ENCODE data around the gene ENPP6. TPM values are rescaled to one million over a fixed set of nuclear protein-coding genes. Genes with fewer than 3 reads are reported as not detected.

Gene ENPP6
- total RNA-seq, 1 experiment from 2014 or later = not detected

DNA sequence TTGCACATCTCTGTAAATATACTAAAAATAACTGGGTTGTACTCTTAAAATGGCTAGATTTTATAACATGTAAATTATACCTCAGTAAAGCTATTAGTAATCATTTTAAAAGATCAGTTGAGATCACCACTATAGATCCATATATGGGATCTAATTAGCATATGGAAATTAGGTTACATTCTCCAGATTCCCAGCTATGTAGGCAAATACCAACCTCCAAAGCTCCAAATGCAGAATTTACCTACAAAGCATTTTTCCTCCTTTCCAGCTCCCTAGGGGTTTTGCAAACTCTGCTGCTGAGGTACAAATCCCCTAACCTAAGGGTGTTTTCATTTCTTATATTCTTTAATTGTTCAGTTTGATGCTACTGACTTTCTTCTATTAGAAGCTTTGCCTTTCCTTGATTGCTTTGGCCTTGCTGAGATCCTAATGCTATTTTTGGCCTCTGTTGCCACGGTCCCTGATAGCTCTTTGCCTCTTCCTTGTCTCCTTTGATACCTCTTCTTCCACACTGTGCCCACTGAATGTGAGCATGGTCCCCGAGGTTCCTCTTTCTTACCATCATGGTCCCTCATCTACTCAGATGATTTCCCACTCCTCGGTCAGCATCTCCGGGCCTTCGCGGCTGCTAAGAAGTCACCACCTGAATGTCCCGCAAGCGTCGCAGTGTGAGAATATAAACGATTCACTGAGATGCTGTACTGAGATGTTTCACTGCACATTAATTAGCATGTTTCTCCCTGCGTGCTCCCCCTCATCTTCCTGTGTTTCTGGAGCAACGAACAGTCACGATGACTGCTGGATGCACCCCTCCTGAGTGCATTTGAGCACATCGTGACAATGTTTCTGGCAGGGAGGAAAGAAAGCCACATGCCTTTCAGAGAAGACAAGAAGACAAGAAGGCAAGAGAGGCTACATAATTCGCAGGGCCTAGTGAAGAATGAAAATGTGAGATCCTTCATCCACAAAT is 23.8 kb downstream of the ENPP6 start:
- ATAC-seq = no peak
- CTCF ChIA-PET = no interaction called here
- BruUV-seq (replicated peaks) = no TSS peak

DNA sequence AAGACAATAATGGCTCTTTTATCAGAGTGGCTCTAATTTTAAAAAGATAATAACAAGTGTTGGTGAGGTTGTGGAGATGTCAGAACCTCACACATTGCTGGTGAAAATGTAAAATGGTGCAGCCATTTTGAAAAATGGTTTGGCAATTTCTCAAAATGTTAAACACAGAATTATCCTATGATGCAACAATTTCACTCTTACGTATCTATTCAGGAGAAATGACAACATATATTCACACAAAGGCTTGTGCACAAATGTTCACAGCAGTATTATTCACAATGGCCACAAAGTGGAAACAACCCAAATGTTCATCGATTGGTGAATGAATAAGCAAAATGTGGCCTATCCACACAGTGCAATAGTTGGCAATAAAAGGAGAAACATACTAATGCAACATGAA is 24.7 kb downstream of the ENPP6 start:
- CTCF ChIA-PET = no interaction called here
- no TSS peak for BruUV-seq (replicated peaks)
- no peak for TF ChIP-seq EZH2phosphoT487 (IDR thresholded peaks at IDR 0.05; ENCODE audit: borderline replicate concordance, low read length)
- TF ChIP-seq, protein P1, sequence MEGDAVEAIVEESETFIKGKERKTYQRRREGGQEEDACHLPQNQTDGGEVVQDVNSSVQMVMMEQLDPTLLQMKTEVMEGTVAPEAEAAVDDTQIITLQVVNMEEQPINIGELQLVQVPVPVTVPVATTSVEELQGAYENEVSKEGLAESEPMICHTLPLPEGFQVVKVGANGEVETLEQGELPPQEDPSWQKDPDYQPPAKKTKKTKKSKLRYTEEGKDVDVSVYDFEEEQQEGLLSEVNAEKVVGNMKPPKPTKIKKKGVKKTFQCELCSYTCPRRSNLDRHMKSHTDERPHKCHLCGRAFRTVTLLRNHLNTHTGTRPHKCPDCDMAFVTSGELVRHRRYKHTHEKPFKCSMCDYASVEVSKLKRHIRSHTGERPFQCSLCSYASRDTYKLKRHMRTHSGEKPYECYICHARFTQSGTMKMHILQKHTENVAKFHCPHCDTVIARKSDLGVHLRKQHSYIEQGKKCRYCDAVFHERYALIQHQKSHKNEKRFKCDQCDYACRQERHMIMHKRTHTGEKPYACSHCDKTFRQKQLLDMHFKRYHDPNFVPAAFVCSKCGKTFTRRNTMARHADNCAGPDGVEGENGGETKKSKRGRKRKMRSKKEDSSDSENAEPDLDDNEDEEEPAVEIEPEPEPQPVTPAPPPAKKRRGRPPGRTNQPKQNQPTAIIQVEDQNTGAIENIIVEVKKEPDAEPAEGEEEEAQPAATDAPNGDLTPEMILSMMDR (conservative IDR thresholded peaks at IDR 0.05; ENCODE audit: low read depth, low read length) = no peak
- no peak for TF ChIP-seq EZH2 (IDR thresholded peaks at IDR 0.05; ENCODE audit: low read length, unreplicated experiment)
- H3K9me3 ChIP-seq (ENCODE audit: low read length) = no peaks in the 10 kb centered on the region
- POLR2A ChIA-PET (ENCODE audit: unreplicated experiment) = no interaction called here
- H3K9me2 ChIP-seq (replicated peaks; ENCODE audit: low read length) = no peaks in the 10 kb centered on the region
- H3K4me2 ChIP-seq (ENCODE audit: low read length) = no peak overlapping the region
- H3K27ac ChIP-seq (ENCODE audit: low read length) = no peak overlapping the region
- intact Hi-C loops (cut with micrococcal nuclease) = no loop called here
- no peak overlapping the region for H3K4me3 ChIP-seq (ENCODE audit: low read length)
- no peaks in the 10 kb centered on the region for H4K20me1 ChIP-seq (ENCODE audit: low read length)
- DNase-seq (no peak), ATAC-seq (no peak)
- H3F3A ChIP-seq (ENCODE audit: low read length, unreplicated experiment) = no peaks in the 10 kb centered on the region
- no peaks in the 10 kb centered on the region for H3K79me2 ChIP-seq (ENCODE audit: low read length)
- no peak overlapping the region for H3K9ac ChIP-seq (ENCODE audit: low read length)
- H2AFZ ChIP-seq (ENCODE audit: low read length) = no peak overlapping the region
- no peaks in the 10 kb centered on the region for H3K27me3 ChIP-seq (ENCODE audit: low read length)
- H3K36me3 ChIP-seq (ENCODE audit: low read depth, low read length) = no peaks in the 10 kb centered on the region
- H3K4me1 ChIP-seq (ENCODE audit: insufficient read depth, low read length) = no peaks in the 10 kb centered on the region

More for the DNA sequence above, 23.8 kb downstream of the ENPP6 start:
- no peak for DNase-seq
- Histone ChIP-seq H3K27me3 (ENCODE audit: low read length) (no peaks in the 10 kb centered on the region), H3K9me2 (replicated peaks; ENCODE audit: low read length) (no peaks in the 10 kb centered on the region), H3K27ac (ENCODE audit: low read length) (no peak overlapping the region), H3K9ac (ENCODE audit: low read length) (no peak overlapping the region), H3K79me2 (ENCODE audit: low read length) (no peaks in the 10 kb centered on the region), H3F3A (ENCODE audit: low read length, unreplicated experiment) (no peaks in the 10 kb centered on the region), H3K9me3 (ENCODE audit: low read length) (no peaks in the 10 kb centered on the region), H4K20me1 (ENCODE audit: low read length) (no peaks in the 10 kb centered on the region), H3K4me2 (ENCODE audit: low read length) (no peak overlapping the region), H3K36me3 (ENCODE audit: low read depth, low read length) (no peaks in the 10 kb centered on the region), H3K4me1 (ENCODE audit: insufficient read depth, low read length) (no peaks in the 10 kb centered on the region), H3K4me3 (ENCODE audit: low read length) (no peak overlapping the region), H2AFZ (ENCODE audit: low read length) (no peak overlapping the region)
- POLR2A ChIA-PET (ENCODE audit: unreplicated experiment) = no interaction called here
- no peak for TF ChIP-seq EZH2 (IDR thresholded peaks at IDR 0.05; ENCODE audit: low read length, unreplicated experiment)
- TF ChIP-seq, protein P1 (conservative IDR thresholded peaks at IDR 0.05; ENCODE audit: low read depth, low read length) = no peak
- TF ChIP-seq EZH2phosphoT487 (IDR thresholded peaks at IDR 0.05; ENCODE audit: borderline replicate concordance, low read length) = no peak
- intact Hi-C loops (cut with micrococcal nuclease) = no loop called here

DNA sequence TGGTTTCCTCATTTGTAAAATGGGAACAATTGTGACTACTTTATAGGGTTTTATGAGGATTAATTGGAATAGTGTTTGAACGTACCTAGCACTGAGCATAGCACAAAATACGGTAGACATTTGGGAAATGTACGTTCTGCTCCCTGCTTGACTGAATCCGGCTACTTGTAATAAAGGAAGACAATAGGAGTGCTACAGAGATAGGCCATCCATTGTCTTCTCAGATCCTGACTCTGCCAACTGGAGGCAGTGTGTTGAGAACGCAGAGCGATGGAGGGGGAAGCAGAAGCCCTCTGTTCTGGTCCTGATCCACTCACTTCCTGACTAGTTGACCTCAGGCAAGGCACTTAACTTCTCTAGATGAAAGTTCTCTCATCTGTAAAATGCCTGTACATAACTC is 26.4 kb downstream of the ENPP6 start:
- ATAC-seq (no peak), DNase-seq (no peak)
- H3K79me2 ChIP-seq (ENCODE audit: low read length) = no peaks in the 10 kb centered on the region
- no peaks in the 10 kb centered on the region for H4K20me1 ChIP-seq (ENCODE audit: low read length)
- BruUV-seq (replicated peaks) = no TSS peak
- no peak overlapping the region for H3K27ac ChIP-seq (ENCODE audit: low read length)
- no peak overlapping the region for H3K4me2 ChIP-seq (ENCODE audit: low read length)
- no peak overlapping the region for H3K9ac ChIP-seq (ENCODE audit: low read length)
- no peaks in the 10 kb centered on the region for H3K36me3 ChIP-seq (ENCODE audit: low read depth, low read length)
- H3K9me3 ChIP-seq (ENCODE audit: low read length) = no peaks in the 10 kb centered on the region
- intact Hi-C loops (cut with micrococcal nuclease) = no loop called here
- no peaks in the 10 kb centered on the region for H3K9me2 ChIP-seq (replicated peaks; ENCODE audit: low read length)
- H3K4me1 ChIP-seq (ENCODE audit: insufficient read depth, low read length) = no peaks in the 10 kb centered on the region
- ChIA-PET POLR2A (ENCODE audit: unreplicated experiment) (no interaction called here), CTCF (no interaction called here)
- 0 out of 2 replicates have a peak, but pooled peaks cover 2% of the 10 kb centered on the region for H3K27me3 ChIP-seq (ENCODE audit: low read length)
- no peak overlapping the region for H3K4me3 ChIP-seq (ENCODE audit: low read length)
- H2AFZ ChIP-seq (ENCODE audit: low read length) = no peak overlapping the region
- TF ChIP-seq EZH2 (IDR thresholded peaks at IDR 0.05; ENCODE audit: low read length, unreplicated experiment) (no peak), EZH2phosphoT487 (IDR thresholded peaks at IDR 0.05; ENCODE audit: borderline replicate concordance, low read length) (no peak)
- TF ChIP-seq, protein P1 (conservative IDR thresholded peaks at IDR 0.05; ENCODE audit: low read depth, low read length) = no peak
- H3F3A ChIP-seq (ENCODE audit: low read length, unreplicated experiment) = no peaks in the 10 kb centered on the region

Data from PC-3 (cell line).